ENCODE data around the gene PHPT1. TPM values are rescaled to one million over a fixed set of nuclear protein-coding genes. Genes with fewer than 3 reads are reported as not detected.

The PHPT1 gene
- 127 and 150 TPM in 2 replicates for total RNA-seq

GRCh38 chr9:136849038-136849959 lies at the start of gene PHPT1:
Gene PHPT1 (plus strand): TSS chr9:136849409. CDS start chr9:136849431, 22 bp downstream.

GRCh38 chr9:136807281-136808074 lies 41.7 kb upstream of the PHPT1 start, which contains the start of gene RABL6:
Gene RABL6 (plus strand): TSS chr9:136807948. CDS start chr9:136808197, 249 bp downstream.

DNA sequence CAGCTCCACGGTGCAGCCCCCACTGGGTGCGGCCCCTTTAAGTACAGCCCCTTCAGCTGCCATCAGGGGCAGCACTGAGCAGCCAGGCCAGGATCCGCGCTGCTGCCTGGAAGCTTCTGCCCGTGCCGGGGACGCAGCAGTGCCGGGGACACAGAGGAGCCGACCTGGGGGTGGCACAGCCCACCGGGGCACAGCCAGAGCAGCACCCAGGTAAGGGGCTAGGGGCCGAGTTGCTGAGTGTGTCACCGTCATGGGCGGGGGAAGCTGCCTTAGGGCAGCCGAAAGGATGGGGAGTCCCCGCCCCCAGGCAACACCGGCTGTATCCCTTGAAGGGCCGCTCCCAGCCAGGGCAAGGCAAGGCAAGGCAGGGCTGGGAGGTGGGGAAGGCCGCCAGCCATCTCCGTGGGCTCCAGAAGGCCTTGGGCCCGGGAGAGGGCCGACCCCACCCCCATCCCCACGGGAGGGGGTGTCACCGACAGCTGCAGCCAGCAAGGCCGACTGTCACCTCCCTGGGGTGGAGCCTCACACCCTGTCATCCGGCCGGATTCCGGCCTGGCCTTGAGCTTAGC lies 6.7 kb upstream of the PHPT1 start, which contains the start of gene AJM1:
Gene AJM1, plus strand, starts transcription at position 99 of the 569 bp plus-strand sequence. CDS start 1,937 bp downstream, outside the sequence.

GRCh38 chr9:136851941-136852663 lies 2.9 kb downstream of the PHPT1 start, which contains the start of gene MAMDC4:
Gene MAMDC4 (plus strand): TSS chr9:136852346. CDS start chr9:136852417, 71 bp downstream.

DNA sequence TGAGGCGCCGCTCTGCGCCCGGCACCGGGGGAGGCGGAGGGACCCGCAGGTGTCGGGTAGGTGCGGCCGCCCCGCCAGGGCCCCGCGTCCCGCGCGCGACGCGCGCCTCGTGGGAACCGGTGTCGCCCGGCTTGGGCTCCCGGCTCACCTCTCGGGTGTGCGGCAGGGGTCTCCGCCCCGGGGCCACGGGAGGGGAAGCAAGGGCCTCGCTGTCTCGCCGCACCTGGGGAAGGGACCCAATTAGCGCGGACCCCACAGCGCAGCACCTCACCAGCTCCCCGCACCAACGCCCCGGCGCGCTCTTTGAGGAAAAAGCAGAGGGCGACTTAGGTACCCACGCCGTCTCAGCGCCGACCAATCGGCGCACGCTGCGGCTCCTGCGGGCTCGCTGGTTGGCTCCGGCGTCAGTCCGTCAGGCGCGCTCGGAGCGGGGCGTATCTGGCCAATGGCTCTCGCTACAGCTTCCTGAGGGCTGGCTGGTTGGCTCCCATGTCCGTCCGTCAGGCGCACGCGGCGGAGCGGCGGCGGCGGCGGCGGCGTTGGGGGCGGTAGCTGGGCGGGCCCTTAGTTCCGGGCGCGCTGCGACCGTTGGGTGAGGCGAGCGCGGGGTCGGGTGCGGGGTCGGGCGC lies 36.9 kb downstream of the PHPT1 start, which contains the start of gene TRAF2:
Gene TRAF2, plus strand, starts transcription at position 567 of the 629 bp plus-strand sequence. CDS start 12,225 bp downstream, outside the sequence.

Other genes with a start within 250 kb of the PHPT1 start
- 11.1 and 18.8 TPM in 2 replicates for gene EGFL7, start 186.5 kb upstream of the PHPT1 start, total RNA-seq
- 52.2 and 74.0 TPM in 2 replicates for gene AGPAT2, start 162.0 kb upstream of the PHPT1 start, total RNA-seq
- 0.08 and 0.47 TPM in 2 replicates for gene DIPK1B, start 136.8 kb upstream of the PHPT1 start, total RNA-seq
- not detected in 2 replicates for gene LCN10, start 106.5 kb upstream of the PHPT1 start, total RNA-seq
- gene LCN6, start 100.9 kb upstream of the PHPT1 start, total RNA-seq, result not detected in 2 replicates
- not detected in 2 replicates for gene LCN8, start 91.2 kb upstream of the PHPT1 start, total RNA-seq
- not detected in 2 replicates for gene LCN15, start 84.9 kb upstream of the PHPT1 start, total RNA-seq
- gene TMEM141, start 58.1 kb upstream of the PHPT1 start, total RNA-seq, result 240 and 247 TPM in 2 replicates
- 1.3 TPM in 1 of 2 replicates, not detected in the other for gene CCDC183, start 53.1 kb upstream of the PHPT1 start, total RNA-seq
- gene RABL6, start 41.5 kb upstream of the PHPT1 start, total RNA-seq, result 82.2 and 126 TPM in 2 replicates
- gene AJM1, start 6.9 kb upstream of the PHPT1 start, total RNA-seq, result 0.87 and 2.0 TPM in 2 replicates
- gene MAMDC4, start 2.9 kb downstream of the PHPT1 start, total RNA-seq, result 2.6 and 3.1 TPM in 2 replicates
- gene EDF1, start 16.9 kb downstream of the PHPT1 start, total RNA-seq, result 302 and 330 TPM in 2 replicates
- 10.0 and 16.7 TPM in 2 replicates for gene TRAF2, start 37.1 kb downstream of the PHPT1 start, total RNA-seq
- 149 and 155 TPM in 2 replicates for gene FBXW5, start 95.3 kb downstream of the PHPT1 start, total RNA-seq
- not detected in 2 replicates for gene C8G, start 95.8 kb downstream of the PHPT1 start, total RNA-seq
- not detected in 2 replicates for gene LCN12, start 102.9 kb downstream of the PHPT1 start, total RNA-seq
- gene PTGDS, start 128.1 kb downstream of the PHPT1 start, total RNA-seq, result not detected in 2 replicates
- not detected in 2 replicates for gene LCNL1, start 133.6 kb downstream of the PHPT1 start, total RNA-seq
- gene PAXX, start 143.0 kb downstream of the PHPT1 start, total RNA-seq, result 45.6 and 54.8 TPM in 2 replicates
- 3.3 and 8.7 TPM in 2 replicates for gene CLIC3, start 147.2 kb downstream of the PHPT1 start, total RNA-seq
- gene ABCA2, start 178.8 kb downstream of the PHPT1 start, total RNA-seq, result 0.95 and 5.2 TPM in 2 replicates
- not detected in 2 replicates for gene FUT7, start 182.7 kb downstream of the PHPT1 start, total RNA-seq
- gene NPDC1, start 196.8 kb downstream of the PHPT1 start, total RNA-seq, result 2.9 and 9.0 TPM in 2 replicates
- 0.11 and 0.39 TPM in 2 replicates for gene ENTPD2, start 204.7 kb downstream of the PHPT1 start, total RNA-seq
- gene SAPCD2, start 221.1 kb downstream of the PHPT1 start, total RNA-seq, result 4.0 and 10.3 TPM in 2 replicates
- 1.2 and 3.8 TPM in 2 replicates for gene UAP1L1, start 228.1 kb downstream of the PHPT1 start, total RNA-seq
- 63.0 and 80.3 TPM in 2 replicates for gene MAN1B1, start 237.6 kb downstream of the PHPT1 start, total RNA-seq